Stimulated activated CD8-positive, alpha-beta memory T cell treated with anti-CD3 and anti-CD28 coated beads, Interleukin-12 subunit alpha, Interleukin-12 subunit beta, amount 100 ng/mL, for 24 hours (primary cell): ENCODE data around the gene EPN2.

Source experiments
- DNase-seq: peaks from one replicate; pipeline ENCODE4 v3.0.0-alpha.2; 2020; ENCODE audit errors: extremely low read depth

EPN2 gene

DNA sequence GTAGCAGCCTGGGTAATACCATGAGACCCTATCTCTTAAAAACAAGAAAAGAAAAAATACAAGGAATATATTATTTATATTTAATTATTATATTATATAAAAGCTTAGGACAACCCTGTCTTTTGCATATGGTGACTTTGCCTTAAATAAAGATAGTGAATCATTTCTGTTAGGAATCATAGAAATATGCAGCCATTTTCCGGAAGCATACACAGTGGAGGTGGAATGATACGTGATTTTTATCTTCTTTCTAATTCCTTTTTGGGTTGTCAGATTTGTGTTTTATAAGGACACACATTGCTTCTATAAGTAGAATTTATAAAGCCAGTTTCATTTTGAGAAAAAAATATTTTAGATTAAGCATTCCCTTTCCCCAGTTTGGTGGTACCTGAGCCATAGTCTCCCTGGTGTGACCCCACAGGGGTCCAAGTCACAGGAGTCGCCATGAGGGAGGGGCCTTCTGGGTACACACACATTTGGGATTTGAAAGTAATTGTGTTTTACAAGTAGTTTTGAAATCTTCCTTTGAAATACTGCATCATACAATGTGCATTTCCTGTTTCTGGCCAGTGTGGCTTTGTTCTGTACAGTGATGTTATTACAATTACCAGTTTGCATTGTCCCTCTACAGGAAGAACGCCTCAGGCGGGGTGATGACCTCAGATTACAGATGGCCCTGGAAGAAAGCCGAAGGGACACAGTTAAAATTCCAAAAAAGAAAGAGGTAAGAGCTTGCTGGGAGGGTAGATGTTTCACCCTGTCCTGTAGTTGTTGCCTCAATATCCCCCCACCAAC is 74.5 kb downstream of the EPN2 start:
- no peak for DNase-seq

DNA sequence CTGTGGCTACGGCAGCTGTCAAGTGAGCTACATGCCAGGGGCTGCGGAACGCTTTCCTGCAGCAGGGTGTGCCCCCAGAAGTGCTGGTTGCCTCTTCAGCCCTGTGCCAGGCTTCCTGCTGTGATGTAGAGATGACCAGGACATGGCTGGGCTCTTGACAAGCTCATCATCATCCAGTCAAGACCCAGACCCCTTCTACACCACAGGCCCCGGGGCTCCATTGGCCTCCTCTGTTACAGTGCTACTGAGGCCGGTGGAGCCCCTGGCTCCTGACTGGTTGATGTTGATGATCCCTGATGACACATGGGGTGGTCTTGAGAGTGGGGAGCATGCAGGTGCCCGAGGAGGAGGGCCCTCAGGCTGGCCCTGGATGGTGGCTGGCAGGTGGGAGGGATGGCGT is 75.2 kb downstream of the EPN2 start:
- DNase-seq = no peak

DNA sequence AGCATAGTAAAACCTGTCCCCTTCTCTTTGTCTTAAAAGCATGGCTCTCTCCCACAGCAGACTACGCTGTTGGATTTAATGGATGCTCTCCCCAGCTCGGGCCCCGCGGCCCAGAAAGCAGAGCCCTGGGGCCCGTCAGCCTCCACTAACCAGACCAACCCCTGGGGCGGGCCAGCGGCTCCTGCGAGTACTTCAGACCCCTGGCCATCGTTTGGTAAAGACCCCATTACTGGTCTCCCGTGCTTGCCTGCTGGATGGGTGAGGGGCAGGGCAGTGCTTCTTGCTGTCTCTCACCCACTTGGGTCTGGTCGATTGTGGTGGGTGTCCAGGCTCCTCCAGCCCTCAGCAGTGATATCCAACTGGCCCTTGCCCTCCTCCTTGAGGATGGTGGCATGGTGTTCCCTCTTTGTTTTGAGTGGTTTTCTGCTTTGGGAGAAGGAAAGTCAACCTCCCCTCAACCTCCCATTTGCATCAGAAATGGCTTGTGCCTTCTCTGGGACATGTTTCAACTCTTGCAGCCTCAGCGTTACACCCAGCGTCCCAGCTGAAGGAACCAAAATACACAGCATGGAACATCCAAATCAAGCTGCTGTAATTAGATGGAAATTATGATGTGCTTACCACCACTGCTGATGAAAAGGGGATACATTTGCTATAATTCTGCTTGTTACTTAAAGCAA is 76.0 kb downstream of the EPN2 start:
- no peak for DNase-seq

DNA sequence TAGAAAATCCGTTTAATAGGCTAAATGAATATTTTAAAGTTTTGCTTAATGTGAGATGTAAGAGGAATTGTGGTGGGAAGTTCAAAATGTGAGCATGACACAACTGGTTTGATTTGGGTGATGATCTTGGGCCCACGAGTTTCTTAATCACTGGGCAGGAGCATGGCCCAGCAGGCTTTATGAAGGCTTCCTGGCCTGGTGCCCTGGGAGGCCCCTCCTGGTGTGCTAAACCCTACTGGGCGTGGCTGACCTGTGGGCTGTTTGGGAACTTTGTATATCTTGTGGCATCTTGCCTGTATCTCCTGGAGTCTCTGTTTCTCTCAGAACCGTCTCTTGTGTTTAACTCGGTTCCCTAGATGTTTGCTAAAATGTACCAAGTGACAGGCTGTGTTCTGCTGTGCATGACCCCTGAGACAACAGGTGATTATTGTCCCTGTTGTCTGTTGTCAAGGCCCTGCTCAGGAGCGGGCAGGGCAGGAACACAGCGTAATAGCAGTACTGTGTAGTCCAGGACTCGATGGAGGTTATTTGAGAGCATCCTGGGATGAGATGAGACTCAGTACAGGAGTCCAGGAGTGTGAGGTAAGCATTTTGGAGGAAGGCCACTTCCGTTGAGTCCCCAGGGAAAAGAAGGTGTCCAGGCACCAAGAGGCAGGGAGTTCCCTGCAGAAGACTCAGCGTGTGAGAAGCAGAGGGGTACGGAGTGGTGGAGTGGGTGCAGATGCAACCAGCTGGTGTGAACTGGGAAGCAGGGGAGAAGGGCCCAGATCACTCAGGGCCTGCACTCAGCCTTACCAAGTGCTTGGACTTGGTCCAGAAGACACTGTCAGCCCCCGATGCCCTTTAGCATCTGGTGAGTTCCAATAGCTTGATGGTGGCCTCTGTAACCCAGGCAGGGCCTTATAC is 76.8 kb downstream of the EPN2 start:
- DNase-seq = no peak

DNA sequence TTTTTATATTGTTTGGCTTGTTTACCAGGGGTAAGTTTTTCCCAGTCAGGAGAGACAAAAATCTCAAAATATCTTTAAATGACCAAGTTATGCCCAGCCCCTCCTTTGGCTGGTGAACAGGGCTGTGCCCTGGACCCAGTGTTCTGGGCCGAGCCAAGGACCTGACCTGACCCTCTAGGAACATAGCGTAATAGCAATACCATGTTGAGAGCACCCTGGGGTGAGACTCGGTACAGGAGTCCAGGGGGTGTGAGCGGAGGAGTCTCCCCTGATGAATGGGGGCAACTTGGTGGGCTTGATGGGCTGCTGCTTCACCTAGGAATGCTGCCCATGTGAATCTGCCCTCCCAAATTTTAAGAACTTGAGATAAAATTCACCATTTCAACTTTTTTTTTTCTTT is 77.9 kb downstream of the EPN2 start:
- DNase-seq = no peak

DNA sequence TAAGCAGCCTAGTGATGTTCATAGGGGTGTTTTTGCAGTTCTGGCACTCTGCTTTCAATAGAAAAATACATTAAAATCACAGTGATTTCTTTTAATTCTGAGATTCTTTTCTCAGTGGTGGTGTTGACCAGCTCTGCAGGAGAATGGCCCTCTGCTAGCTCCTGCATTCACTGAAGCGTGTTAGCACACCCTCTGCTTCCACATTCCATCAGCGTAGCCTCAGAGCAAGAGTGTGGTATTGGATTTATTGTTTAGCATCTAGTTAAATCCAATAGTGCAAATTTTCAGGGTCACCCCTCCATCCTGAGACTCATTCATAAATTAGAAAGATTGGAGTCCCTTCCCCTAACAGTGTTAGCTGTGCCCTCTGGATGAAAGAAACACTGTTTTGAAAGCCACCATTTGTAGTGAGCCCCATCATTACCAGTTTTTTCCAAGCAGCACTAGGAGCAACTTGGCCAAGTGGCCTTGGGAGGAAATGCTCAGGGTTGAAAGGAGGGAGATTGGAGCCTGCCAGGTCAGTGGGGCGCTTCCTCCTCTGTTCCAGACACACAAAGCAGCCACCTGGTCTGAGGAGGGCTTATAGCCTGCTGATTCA is 79.7 kb downstream of the EPN2 start:
- no peak for DNase-seq

DNA sequence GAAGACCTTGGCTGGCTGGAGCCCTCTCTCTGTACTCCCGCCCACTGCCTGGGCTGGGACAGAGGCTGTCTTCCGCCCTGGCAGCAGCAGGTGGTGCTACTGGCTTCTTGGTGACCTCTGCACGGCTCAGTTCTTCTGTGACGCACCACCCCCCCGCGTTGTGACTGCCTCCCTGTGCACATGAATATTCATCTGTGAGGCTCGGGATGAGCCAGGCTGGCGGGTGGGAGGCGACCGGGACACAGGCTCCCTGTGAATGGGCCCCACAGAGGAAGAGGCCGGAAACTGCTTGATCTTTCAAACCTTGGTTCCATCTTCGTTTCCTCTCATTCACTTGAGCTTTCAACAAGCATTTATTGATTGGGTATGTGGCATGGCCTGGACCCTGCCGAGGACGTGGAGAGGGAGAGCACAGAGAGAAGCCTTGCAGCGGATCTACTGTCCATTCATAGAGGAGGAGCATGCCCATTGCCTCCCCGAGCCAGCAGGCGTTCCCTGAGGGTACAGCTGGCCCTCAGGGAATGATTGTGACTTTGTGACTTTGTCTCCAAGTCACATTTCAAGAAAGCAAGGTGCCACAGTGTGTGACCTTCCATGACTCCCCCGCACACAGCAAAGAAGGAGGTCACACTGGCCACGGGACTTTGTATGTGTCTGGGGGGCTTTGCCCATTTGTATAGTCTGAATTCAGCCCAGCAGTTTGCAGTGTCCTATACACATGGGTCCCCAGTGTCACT is 80.4 kb downstream of the EPN2 start:
- DNase-seq = no peak

DNA sequence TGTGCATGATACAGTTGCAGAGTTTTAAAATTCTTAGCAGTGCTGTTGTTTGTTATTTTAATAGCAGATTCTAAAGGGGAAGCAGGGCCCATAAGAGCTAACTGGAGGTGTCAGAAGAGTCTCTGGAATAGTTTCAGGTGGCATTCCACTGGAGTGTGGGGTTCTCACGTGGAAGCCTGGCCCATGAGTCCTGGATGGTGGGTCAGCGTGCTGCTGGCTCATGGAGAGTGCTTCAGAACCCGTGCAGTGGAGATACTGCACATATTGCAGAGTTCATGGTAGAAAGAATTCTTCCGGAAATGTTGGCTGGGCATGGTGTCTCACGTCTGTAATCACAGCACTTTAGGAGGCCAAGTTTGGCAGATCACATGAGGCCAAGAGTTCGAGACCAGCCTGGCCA is 81.4 kb downstream of the EPN2 start:
- no peak for DNase-seq

DNA sequence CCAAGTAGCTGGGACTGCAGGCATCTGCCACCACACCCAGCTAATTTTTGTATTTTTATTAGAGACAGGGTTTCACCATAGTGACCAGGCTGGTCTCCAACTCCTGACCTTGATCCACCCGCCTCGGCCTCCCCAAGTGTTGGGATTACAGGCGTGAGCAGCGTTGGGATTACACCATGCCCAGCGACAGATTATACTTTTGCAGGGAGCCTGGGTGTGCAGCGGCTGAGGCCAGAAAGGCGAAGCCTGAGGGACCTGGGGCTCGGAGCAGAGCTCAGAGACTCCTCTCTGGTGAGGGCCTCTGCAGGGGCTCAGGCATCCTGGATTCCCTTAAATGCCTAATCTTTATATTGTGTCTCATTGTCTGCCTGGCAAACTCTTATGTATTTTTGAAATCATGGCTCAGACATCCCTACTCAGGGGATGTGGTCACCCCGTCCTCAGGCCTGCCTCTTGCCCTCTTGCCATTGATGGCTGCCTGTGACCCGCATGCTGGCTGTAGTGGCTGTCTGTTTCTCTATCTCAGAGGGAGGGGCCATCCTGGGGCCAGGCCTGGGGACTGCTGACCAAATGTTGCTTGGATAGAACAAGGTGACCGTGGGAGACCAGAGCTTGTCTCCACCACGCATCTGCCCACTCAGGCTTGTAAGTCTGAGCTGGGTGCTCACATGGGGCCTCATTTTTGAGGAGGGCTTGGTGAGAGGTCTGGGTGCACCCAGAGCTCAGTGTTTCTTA is 82.8 kb downstream of the EPN2 start:
- no peak for DNase-seq

DNA sequence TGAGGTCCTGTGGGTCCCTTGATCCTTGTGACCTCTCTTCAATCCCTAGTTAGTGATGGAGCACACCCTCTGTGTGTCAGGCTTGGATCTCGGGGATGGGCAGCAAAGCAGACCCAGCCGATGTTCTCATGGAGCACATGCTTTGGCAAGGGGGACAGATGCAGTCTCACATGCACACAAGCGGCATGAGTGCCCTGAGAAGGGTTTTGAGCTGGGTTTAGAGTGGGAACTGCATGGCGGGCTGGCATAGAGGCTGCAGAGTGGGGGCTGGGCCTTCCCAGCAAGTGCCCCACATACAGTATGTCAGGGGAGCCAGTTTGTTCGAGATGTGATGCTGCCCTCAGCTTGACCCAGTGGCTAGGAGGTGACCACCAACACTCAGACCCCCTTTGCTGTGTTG is 83.7 kb downstream of the EPN2 start:
- DNase-seq = no peak

DNA sequence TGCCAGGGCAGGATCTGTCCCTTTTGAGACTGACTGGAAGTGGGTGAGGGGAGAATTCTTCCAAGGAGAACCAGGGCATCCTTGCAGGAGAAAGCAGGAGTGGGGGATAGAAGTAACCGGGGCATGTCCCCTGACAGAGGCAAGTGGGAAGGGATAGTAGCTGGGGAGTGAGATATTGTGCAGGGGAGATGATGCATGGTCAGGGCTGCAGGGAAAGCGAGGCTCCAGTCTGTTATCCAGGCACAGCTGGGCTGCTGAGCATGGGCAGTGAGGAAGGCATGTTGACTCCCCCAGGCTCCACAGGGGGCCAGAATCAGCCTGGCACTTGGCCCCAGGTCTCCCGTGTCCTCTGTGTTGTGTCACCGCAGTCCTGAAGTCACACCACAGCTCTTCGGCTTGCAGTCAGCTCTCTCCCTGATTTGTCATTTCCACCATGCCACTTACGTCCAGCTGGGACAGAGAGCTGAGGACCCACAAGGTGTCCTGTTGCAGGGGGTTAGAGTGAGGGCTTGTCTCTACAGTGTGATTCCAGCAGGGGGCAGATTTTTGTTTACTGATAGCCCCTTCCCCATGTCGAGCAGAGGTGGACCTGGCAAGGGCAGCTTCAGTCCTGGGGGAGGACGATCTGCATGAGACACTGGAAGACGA is 84.4 kb downstream of the EPN2 start:
- DNase-seq = no peak

DNA sequence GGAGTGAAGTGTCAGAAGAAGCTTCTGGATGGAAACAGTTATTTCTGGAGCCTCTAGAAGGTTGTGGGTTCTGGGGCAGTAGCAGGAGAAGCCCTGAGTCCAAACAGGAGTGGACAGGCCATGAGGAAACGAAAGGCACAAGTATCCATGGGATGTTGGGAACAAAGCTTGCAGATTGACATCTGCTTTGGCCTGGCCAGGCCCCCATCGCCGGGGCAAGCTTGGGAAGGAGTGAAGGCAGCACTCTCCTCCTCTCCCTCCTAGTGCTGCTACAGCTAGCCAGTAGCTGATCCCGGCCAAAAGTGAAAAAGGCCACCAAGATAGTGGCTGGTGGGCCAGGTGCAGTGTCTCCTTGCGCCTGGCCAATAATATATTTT is 85.0 kb downstream of the EPN2 start:
- DNase-seq = no peak

DNA sequence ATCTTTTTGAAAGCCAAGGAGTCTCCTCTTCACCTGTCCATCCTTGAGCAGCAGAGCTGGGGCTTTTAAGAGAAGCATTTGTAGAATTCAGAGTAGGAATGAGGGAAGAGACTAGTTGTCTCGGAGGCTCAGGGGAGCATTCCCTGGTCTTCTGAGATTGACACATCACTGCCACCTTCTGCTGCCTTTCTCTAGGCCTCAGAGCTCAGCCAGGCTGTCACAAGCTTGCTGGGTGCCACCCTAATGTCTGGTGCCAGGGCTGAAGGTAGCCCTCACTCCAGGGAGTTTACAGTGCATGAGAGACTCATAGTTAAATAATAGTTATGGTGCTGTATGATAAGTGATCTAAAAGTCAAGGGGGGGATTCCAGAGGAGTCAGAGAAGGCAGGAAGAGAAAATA is 85.7 kb downstream of the EPN2 start:
- DNase-seq = no peak

DNA sequence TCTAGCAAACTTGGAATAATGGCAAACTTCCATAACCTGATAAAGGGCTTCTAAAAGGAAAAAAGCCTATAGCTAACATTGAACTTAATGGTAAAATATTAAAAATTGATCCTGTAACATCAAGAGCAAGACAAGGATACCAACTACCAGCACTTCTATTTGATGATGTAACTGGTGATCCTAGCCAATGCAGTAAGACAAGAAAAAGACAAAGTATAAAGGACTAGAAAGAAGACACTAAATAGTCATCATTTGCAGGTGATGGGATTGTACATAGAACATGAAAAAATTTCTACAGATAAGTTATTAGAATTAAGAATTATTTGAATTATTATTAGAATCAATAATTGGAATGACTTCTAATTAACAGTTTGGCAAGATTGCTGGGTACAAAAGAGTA is 88.4 kb downstream of the EPN2 start:
- no peak for DNase-seq

DNA sequence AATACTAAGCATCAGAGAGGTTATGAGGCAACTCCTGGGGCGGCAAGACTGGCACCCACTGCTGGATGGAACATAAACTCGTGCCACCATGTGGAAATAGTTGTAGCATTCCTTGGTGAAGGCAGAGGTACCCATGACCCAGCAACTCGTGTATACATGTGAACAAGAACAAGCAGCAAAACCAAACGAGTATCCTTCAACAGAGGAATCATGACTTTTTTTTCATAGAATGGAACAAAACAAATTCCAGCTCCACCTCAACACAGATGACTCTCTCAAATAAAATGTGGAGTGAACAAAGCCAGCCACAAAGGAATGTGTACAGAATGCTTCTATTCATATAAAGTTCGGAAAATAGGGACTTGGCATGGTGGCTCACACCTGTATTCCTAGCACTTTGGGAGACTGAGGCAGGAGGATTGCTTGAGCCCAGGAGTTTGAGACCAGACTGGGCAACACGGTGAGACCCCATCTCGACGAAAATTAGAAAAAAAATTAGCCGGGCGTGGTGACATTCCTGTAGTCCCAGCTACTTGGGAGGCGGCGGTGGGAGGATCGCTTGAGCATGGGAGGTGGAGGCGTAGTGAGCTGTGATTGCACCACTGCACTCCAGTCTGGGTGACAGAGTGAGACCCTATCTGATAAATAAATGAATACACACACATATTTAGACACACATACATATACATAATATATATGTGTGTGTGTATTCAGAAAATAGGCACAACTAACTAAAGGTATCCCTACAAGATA is 90.0 kb downstream of the EPN2 start:
- no peak for DNase-seq

DNA sequence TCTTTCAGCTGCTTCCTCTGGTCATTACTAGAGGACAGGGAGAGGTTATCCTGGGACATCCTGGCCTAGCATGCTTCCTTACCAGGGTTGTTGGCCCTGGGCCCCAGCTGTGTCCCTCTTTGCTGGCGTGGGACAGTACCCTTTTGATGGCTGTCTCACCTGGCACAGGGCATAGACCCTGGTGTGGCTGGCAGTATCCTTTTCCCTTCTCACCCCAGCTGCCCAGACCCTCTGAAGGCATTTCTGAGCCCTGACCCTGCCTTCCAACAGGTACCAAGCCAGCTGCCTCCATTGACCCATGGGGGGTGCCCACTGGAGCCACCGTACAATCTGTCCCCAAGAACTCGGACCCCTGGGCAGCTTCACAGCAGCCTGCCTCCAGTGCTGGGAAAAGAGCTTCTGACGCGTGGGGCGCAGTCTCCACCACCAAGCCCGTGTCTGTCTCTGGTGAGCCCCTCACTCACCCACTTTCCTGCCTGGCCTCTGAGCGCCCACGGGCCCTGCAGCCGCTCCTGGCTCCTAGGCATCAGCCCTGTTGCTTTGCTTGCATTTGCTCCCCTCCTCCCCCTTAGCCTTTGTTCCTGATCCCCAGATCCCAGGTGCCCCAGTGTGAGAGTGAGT is 91.4 kb downstream of the EPN2 start:
- no peak for DNase-seq

DNA sequence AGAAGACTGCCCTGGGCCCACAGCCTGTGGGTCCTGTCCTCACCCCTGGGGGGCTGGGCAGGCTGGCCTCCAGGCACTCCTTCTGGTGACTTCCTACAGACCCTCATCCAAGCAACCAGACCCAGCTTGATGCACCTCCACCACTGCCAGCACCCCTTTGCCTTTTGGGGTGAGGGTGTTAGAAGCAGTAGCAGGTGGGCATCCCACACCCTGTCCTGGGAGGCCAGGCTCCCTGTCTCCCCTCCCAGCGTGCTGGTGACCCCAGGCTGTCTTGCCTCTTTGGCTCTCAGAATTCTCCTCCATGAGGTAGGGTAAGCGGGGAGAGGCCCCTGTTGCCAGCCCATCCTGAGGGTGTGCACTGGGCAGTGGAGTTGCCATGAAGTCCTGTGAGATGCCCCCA is 92.0 kb downstream of the EPN2 start:
- DNase-seq = no peak

DNA sequence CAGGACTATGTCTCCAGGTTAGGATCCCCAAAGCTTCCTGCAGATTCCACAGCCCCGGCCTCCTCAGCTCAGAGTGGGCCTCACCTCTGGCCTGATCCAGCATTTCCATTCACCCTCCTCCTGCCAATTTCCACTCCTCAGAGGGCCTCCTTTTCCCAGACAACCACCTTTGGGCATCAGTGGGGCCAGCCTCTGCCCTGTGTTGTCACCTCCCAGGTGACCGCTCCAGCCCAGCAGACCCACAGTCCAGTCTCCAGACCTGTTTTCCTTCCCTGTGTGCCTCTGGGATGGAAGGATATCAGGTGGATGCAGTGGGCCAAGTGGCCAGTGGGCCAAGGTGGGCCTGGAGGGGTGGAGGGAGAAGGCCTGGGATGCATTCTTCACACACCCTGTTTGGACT is 92.7 kb downstream of the EPN2 start:
- DNase-seq = no peak

DNA sequence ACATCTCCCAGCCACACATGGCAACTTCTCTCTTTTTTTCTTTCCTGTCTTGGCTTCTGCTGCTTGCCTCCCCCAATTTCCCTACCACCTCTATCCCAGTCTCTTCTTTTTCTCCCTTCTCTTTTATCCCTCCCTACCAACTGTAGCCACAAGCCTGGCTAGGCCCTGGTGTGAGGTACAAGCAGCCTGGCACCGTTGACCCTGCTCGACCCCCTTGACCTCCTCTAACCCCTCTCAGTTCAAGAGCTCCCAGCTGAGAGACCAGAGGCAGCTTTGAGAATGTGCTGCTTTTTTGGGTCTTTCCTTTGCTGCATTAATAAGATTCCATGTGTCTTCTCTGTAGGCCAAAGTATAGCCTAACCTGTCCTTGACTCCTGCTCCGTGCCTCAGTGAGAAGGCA is 93.1 kb downstream of the EPN2 start:
- no peak for DNase-seq
